HepG2 (cell line): ENCODE measurements around the gene NFILZ. TPM values are rescaled to one million over a fixed set of nuclear protein-coding genes. Genes with fewer than 3 reads are reported as not detected.

Source experiments
- ATAC-seq: fragments of 200-7000 bp; cut with Tn5 transposase; 3 replicates; pipeline ENCODE4 v1.9.1; 2020; ENCODE audit warnings: mild to moderate bottlenecking, moderate library complexity
- BruUV-seq: library from RNA; stranded (reverse); fragments of 400-500 nt; replicated peaks from 2 replicates; lab custom pipeline; 2021; lab: Mats Ljungman, UMichigan
- CTCF ChIA-PET: fragments of 300-600 bp; formaldehyde crosslinking; extraction: SDS; loops from one replicate; lab custom pipeline; 2021; ENCODE audit warnings: low total read pairs, inconsistent platforms, low intra/inter-chr PET ratio; lab: Yijun Ruan, JAX
- POLR2A ChIA-PET: fragments of 350-600 bp; sonication (Branson Sonifier 250); formaldehyde crosslinking; loops from one replicate; lab custom pipeline; 2020; ENCODE audit warnings: antibody characterized with exemption, inconsistent platforms; lab: Yijun Ruan, JAX
- DNase-seq: peaks from one replicate; pipeline ENCODE4 v3.0.0-alpha.2; 2015; ENCODE audit warnings: low spot score
- FAIRE-seq: peaks from 3 replicates; lab custom pipeline; 2011; peaks lifted over from hg19 to GRCh38; lab: Jason Lieb, UNC
- H2AFZ ChIP-seq: one replicate; pipeline ENCODE4 v1.6.1; 2011; ENCODE audit warnings: low read length, inconsistent platforms
- H3K27ac ChIP-seq: fragments of 300-600 bp; 3 replicates; pipeline ENCODE4 v1.8.0; 2011; ENCODE audit warnings: mixed run types, mild to moderate bottlenecking, mixed read lengths, low read length, inconsistent platforms; ENCODE audit not compliant: insufficient read depth; ENCODE audit errors: extremely low read length
- H3K27me3 ChIP-seq, 2 experiments: fragments of 200-600 bp in 1 of 2; 2 replicates in 1 of 2; 3 replicates in 1 of 2; pipeline versions ENCODE4 v1.6.0 to v1.8.0; 2011; ENCODE audit warnings: low read length in 2 of 2, mild to moderate bottlenecking in 2 of 2, moderate library complexity in 2 of 2, inconsistent platforms in 1 of 2; ENCODE audit not compliant: insufficient read depth in 2 of 2, control insufficient read depth in 1 of 2
- H3K36me3 ChIP-seq, 2 experiments: fragments of 200-600 bp in 1 of 2; replicated peaks in 1 of 2; 2 replicates in 1 of 2; 3 replicates in 1 of 2; pipeline versions ENCODE4 v1.5.1 to v1.8.0; 2011; ENCODE audit warnings: low read length in 2 of 2, inconsistent platforms in 1 of 2; ENCODE audit not compliant: insufficient read depth in 2 of 2, control insufficient read depth in 1 of 2
- H3K4me1 ChIP-seq: 2 replicates; pipeline ENCODE4 v1.5.1; 2012; ENCODE audit warnings: low read length, inconsistent platforms; ENCODE audit not compliant: insufficient read depth
- H3K4me2 ChIP-seq: 2 replicates; pipeline ENCODE4 v1.6.0; 2011; ENCODE audit warnings: low read depth, low read length, inconsistent platforms
- H3K4me3 ChIP-seq, 3 experiments: fragments of 200-600 bp in 1 of 3; sonication (generic), shearing (Covaris generic) in 1 of 3; replicated peaks in 1 of 3; 2 replicates each; pipeline ENCODE4 v1.5.1; 2011 to 2016; ENCODE audit warnings: low read length in 3 of 3, inconsistent platforms in 2 of 3, low read depth in 2 of 3, mild to moderate bottlenecking in 2 of 3, control low read depth in 1 of 3, mixed read lengths in 1 of 3; ENCODE audit not compliant: insufficient read depth in 1 of 3
- H3K79me2 ChIP-seq: one replicate; pipeline ENCODE4 v1.6.1; 2011; ENCODE audit warnings: low read length, inconsistent platforms; ENCODE audit not compliant: insufficient read depth
- H3K9ac ChIP-seq: 2 replicates; pipeline ENCODE4 v1.6.0; 2011; ENCODE audit warnings: mild to moderate bottlenecking, low read depth, low read length, inconsistent platforms; ENCODE audit not compliant: insufficient read depth
- H3K9me3 ChIP-seq: 2 replicates; pipeline ENCODE4 v1.5.1; 2012; ENCODE audit warnings: mild to moderate bottlenecking, low read length
- H4K20me1 ChIP-seq: 2 replicates; pipeline ENCODE4 v1.6.0; 2011; ENCODE audit warnings: inconsistent platforms, mild to moderate bottlenecking, low read length, moderate library complexity; ENCODE audit not compliant: insufficient read depth
- MAX ChIP-seq: IDR thresholded peaks from 2 replicates; pipeline ENCODE4 v1.6.1; 2012; ENCODE audit warnings: inconsistent platforms
- SYNCRIP ChIP-seq: fragments of 200-400 bp; formaldehyde crosslinking; IDR thresholded peaks from 2 replicates; pipeline ENCODE4 v1.6.1; 2018; ENCODE audit warnings: mild to moderate bottlenecking, low read depth, low read length; ENCODE audit not compliant: insufficient read depth
- WIZ ChIP-seq: sonication (generic); formaldehyde crosslinking; IDR thresholded peaks from 2 replicates; pipeline ENCODE4 v1.5.1; 2020; ENCODE audit warnings: mild to moderate bottlenecking, missing genetic modification reagents
- ZBTB38 ChIP-seq: sonication (generic); formaldehyde crosslinking; IDR thresholded peaks from 2 replicates; pipeline ENCODE4 v1.5.1; 2020; ENCODE audit warnings: mild to moderate bottlenecking, missing genetic modification reagents
- ZMYM3 ChIP-seq: sonication (generic); formaldehyde crosslinking; IDR thresholded peaks from 2 replicates; pipeline ENCODE4 v1.5.1; 2020; ENCODE audit warnings: mild to moderate bottlenecking, missing genetic modification reagents
- ZNF124 ChIP-seq: sonication (generic); formaldehyde crosslinking; IDR thresholded peaks from 2 replicates; pipeline ENCODE4 v1.4.0; 2020; ENCODE audit warnings: missing genetic modification reagents
- ZNF446 ChIP-seq: sonication (generic); formaldehyde crosslinking; IDR thresholded peaks from 2 replicates; pipeline ENCODE4 v1.5.0; 2020; ENCODE audit warnings: mild to moderate bottlenecking, missing genetic modification reagents
- ZNF687 ChIP-seq: sonication (generic); formaldehyde crosslinking; IDR thresholded peaks from 2 replicates; pipeline ENCODE4 v1.5.1; 2020; ENCODE audit warnings: mild to moderate bottlenecking, missing genetic modification reagents, moderate library complexity
- WGBS: methylation state at CpG from one replicate; pipeline ENCODE4 v1.1.6; 2017; ENCODE audit warnings: low lambda C conversion rate; 5-methylcytosine and 5-hydroxymethylcytosine counted together
- in situ Hi-C: cut with HindIII; loops from 2 replicates; pipeline ENCODE4 v1.10.0; 2017; ENCODE audit warnings: low pct_unique_long_range_greater_than_20kb; ENCODE audit not compliant: extremely low pct_ligation_motif_present
- intact Hi-C: fragments of 100-400 bp; cut with micrococcal nuclease; formaldehyde crosslinking; loops from one replicate; pipeline ENCODE4 v1.10.0; 2022; ENCODE audit not compliant: unreplicated experiment
- polyA plus RNA-seq, 8 experiments: library from polyadenylated mRNA; depleted of rRNA in 3 of 8; stranded (reverse) in 7 of 8; unstranded in 1 of 8; fragments of >200 nt; fragmentation: Illumina TruSeq in 4 of 8; extraction: Trizol in 4 of 8; gene quantifications; 2 replicates each; pipeline versions ENCODE4 v1.2.1 to v1.2.3, GENCODE V29; 2011 to 2016; ENCODE audit warnings: low read depth in 4 of 8, missing spikeins in 1 of 8, mixed read lengths in 1 of 8; ENCODE audit not compliant: insufficient read depth in 1 of 8
- total RNA-seq, 5 experiments: library from RNA; depleted of rRNA; stranded (reverse); fragments of >200 nt; fragmentation: Illumina TruSeq; extraction: Trizol; gene quantifications; 2 replicates each; pipeline ENCODE4 v1.2.3, GENCODE V29; 2016; ENCODE audit warnings: low read depth in 1 of 5
- TF ChIP-seq, protein P1 (sequence below): sonication (generic); formaldehyde crosslinking; IDR thresholded peaks from 2 replicates; pipeline ENCODE4 v1.4.0; 2020; ENCODE audit warnings: missing genetic modification reagents
- TF ChIP-seq, protein P2 (sequence below): sonication (generic); formaldehyde crosslinking; IDR thresholded peaks from 2 replicates; pipeline ENCODE4 v1.8.0; 2022; ENCODE audit warnings: mild to moderate bottlenecking, missing genetic modification reagents, moderate library complexity
- TF ChIP-seq, protein P3 (sequence below): sonication (generic); formaldehyde crosslinking; IDR thresholded peaks from 2 replicates; pipeline ENCODE4 v1.4.0; 2020; ENCODE audit warnings: low read depth, mild to moderate bottlenecking, missing genetic modification reagents
- TF ChIP-seq, protein P4 (sequence below): sonication (generic); formaldehyde crosslinking; IDR thresholded peaks from 2 replicates; pipeline ENCODE4 v1.5.0; 2020; ENCODE audit warnings: mild to moderate bottlenecking, missing genetic modification reagents, moderate library complexity

Gene NFILZ
- total and polyA plus RNA-seq, 2 of the 13 experiments (the other 11 are each of a cell fraction or from before 2014, with no cell fraction given): not detected

DNA sequence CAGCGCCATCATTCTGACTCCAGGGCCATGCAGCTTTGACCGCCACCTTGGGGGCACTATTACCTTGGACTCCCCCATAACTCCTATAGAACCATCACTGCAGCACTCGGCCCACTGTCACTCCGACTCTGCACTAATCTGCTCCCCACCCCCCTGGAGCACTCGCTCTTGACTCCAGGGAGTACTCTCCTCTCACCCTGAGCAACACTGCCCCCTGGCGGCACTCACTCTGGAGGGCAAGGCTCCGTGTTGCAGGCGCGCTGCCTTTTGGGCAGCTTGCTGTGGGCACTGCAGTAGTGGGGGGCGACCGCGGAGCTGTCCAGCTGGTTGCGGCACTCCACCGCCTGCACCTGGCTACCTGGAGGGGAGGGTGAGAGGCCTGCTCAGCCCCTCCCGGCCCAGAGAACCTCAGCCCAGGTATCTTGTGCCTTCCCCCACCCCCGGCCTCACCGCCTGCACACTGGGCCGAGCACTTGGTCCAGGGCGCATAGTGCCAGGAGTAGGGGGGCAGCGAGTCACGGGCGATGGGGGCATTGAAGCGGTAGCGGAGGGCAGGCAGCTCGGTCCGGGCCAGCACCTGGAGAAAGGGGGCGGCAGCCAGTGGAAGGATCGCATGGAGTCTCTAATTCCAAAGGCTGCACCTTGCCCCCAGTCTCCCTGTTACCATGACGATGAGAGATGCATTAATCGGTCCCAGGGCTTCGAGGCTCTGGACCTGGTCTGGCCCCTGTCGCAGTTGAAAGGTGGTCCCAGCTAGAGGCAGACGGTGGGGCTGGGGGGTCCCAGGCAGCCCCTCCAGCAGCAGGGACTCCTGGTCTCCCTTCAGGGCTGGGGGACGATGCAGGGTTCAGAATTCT, 44.3 kb upstream of the NFILZ start:
- H3K79me2 ChIP-seq: no peaks in the 10 kb centered on the region
- FAIRE-seq: no peak
- peaks cover 1 to 3% of the 10 kb centered on the region in 2 experiments; a peak in 1 of 5 replicates for H3K27me3 ChIP-seq
- H3K4me2 ChIP-seq: no peak overlapping the region
- no peaks in the 10 kb centered on the region for H3K36me3 ChIP-seq
- CTCF ChIA-PET: no interaction called here
- peak; percentile 28 for DNase-seq
- H3K9ac ChIP-seq: no peak overlapping the region
- H3K27ac ChIP-seq: no peak overlapping the region
- peak; percentile 72 for ATAC-seq
- in situ Hi-C loops: no loop called here
- no peak overlapping the region for H3K4me3 ChIP-seq
- peaks cover 12% of the 10 kb centered on the region; the same call in 1 of the 2 replicates for H3K4me1 ChIP-seq
- no peaks in the 10 kb centered on the region for H4K20me1 ChIP-seq
- BruUV-seq: no TSS peak
- WGBS: 40% methylated on average over 9 of the region's 34 CpGs
- POLR2A ChIA-PET: no interaction called here
- intact Hi-C loops: no loop called here
- H3K9me3 ChIP-seq: no peaks in the 10 kb centered on the region
- no peak overlapping the region for H2AFZ ChIP-seq
- peak; percentile 30; the same call in 1 of the 2 replicates for TF ChIP-seq ZBTB38
- TF ChIP-seq, protein P1, sequence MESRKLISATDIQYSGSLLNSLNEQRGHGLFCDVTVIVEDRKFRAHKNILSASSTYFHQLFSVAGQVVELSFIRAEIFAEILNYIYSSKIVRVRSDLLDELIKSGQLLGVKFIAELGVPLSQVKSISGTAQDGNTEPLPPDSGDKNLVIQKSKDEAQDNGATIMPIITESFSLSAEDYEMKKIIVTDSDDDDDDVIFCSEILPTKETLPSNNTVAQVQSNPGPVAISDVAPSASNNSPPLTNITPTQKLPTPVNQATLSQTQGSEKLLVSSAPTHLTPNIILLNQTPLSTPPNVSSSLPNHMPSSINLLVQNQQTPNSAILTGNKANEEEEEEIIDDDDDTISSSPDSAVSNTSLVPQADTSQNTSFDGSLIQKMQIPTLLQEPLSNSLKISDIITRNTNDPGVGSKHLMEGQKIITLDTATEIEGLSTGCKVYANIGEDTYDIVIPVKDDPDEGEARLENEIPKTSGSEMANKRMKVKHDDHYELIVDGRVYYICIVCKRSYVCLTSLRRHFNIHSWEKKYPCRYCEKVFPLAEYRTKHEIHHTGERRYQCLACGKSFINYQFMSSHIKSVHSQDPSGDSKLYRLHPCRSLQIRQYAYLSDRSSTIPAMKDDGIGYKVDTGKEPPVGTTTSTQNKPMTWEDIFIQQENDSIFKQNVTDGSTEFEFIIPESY (CRISPR knock-in tag): peak; percentile 92
- 0 out of 2 replicates have a peak, but pooled peaks have one; percentile 15 for TF ChIP-seq ZMYM3 (CRISPR knock-in tag)
- no peak for TF ChIP-seq MAX
- TF ChIP-seq, protein P2, sequence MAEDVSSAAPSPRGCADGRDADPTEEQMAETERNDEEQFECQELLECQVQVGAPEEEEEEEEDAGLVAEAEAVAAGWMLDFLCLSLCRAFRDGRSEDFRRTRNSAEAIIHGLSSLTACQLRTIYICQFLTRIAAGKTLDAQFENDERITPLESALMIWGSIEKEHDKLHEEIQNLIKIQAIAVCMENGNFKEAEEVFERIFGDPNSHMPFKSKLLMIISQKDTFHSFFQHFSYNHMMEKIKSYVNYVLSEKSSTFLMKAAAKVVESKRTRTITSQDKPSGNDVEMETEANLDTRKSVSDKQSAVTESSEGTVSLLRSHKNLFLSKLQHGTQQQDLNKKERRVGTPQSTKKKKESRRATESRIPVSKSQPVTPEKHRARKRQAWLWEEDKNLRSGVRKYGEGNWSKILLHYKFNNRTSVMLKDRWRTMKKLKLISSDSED (CRISPR knock-in tag): no peak
- TF ChIP-seq ZNF446 (CRISPR knock-in tag): no peak
- no peak for TF ChIP-seq ZNF124 (CRISPR knock-in tag)
- TF ChIP-seq SYNCRIP: no peak
- TF ChIP-seq, protein P3, sequence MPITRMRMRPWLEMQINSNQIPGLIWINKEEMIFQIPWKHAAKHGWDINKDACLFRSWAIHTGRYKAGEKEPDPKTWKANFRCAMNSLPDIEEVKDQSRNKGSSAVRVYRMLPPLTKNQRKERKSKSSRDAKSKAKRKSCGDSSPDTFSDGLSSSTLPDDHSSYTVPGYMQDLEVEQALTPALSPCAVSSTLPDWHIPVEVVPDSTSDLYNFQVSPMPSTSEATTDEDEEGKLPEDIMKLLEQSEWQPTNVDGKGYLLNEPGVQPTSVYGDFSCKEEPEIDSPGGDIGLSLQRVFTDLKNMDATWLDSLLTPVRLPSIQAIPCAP: no peak
- TF ChIP-seq ZNF687 (CRISPR knock-in tag): peak; percentile 16; the same call in 1 of the 2 replicates
- TF ChIP-seq, protein P4, sequence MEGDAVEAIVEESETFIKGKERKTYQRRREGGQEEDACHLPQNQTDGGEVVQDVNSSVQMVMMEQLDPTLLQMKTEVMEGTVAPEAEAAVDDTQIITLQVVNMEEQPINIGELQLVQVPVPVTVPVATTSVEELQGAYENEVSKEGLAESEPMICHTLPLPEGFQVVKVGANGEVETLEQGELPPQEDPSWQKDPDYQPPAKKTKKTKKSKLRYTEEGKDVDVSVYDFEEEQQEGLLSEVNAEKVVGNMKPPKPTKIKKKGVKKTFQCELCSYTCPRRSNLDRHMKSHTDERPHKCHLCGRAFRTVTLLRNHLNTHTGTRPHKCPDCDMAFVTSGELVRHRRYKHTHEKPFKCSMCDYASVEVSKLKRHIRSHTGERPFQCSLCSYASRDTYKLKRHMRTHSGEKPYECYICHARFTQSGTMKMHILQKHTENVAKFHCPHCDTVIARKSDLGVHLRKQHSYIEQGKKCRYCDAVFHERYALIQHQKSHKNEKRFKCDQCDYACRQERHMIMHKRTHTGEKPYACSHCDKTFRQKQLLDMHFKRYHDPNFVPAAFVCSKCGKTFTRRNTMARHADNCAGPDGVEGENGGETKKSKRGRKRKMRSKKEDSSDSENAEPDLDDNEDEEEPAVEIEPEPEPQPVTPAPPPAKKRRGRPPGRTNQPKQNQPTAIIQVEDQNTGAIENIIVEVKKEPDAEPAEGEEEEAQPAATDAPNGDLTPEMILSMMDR: peak; percentile 82
- no peak for TF ChIP-seq WIZ (CRISPR knock-in tag)
